OCI-LY3 (cell line): Measurements from ENCODE around the gene FAM181A.

ENCODE experiments used
- EZH2phosphoT487 ChIP-seq: fragments of 200-600 bp; shearing (Covaris generic); IDR thresholded peaks from 2 replicates; pipeline ENCODE4 v1.6.1; 2018; ENCODE audit warnings: antibody characterized with exemption, mixed run types, low read depth
- TF ChIP-seq, protein P1 (sequence below): fragments of 200-600, 300-600 bp; sonication (generic); IDR thresholded peaks from 2 replicates; pipeline ENCODE4 v1.5.1; 2014; ENCODE audit warnings: antibody characterized with exemption, low read length, low read depth

DNA sequence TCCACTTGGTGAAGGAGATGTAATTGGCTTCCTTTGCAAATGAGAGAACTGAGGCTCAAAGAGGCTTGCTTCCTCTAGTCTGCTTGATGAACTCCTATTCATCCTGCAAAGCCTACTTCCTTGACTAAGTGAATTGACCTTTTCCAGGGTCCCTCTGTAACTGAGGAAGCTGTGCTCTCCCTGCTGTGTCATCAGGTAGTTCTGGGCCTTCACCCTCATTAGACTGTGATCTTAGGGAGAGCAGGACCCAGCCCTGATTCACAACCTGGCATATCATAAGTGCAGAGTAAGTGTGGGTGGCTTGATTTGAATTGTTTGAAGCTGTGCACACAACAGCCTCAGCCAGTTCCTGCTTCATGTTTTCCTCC, 32.9 kb downstream of the FAM181A start:
- TF ChIP-seq, protein P1, sequence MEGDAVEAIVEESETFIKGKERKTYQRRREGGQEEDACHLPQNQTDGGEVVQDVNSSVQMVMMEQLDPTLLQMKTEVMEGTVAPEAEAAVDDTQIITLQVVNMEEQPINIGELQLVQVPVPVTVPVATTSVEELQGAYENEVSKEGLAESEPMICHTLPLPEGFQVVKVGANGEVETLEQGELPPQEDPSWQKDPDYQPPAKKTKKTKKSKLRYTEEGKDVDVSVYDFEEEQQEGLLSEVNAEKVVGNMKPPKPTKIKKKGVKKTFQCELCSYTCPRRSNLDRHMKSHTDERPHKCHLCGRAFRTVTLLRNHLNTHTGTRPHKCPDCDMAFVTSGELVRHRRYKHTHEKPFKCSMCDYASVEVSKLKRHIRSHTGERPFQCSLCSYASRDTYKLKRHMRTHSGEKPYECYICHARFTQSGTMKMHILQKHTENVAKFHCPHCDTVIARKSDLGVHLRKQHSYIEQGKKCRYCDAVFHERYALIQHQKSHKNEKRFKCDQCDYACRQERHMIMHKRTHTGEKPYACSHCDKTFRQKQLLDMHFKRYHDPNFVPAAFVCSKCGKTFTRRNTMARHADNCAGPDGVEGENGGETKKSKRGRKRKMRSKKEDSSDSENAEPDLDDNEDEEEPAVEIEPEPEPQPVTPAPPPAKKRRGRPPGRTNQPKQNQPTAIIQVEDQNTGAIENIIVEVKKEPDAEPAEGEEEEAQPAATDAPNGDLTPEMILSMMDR = no peak
- TF ChIP-seq EZH2phosphoT487 = no peak
